Measurements from ENCODE around the gene EXOC3L2. TPM values are rescaled to one million over a fixed set of nuclear protein-coding genes. Genes with fewer than 3 reads are reported as not detected.

Gene EXOC3L2
- total and polyA plus RNA-seq, 10 of the 15 experiments (the other 5 are each of a cell fraction or from before 2014, with no cell fraction given) = not detected

GRCh38 chr19:45276284-45276687, 31.1 kb upstream of the EXOC3L2 start:
- peaks cover 0 to 4% of the 10 kb centered on the region in 2 experiments; a peak in 3 of 4 replicates for H3K36me3 ChIP-seq (ENCODE audit: control insufficient read depth in 2 of 2, insufficient read depth in 2 of 2, low read length in 1 of 2)
- H2AFZ ChIP-seq (ENCODE audit: control insufficient read depth, low read depth, low read length) = no peak overlapping the region
- FAIRE-seq (no peak), DNase-seq (ENCODE audit: low read depth, low spot score) (no peak), ATAC-seq (no peak)
- 92% methylated on average over 5 of the region's 7 CpGs for WGBS (ENCODE audit: insufficient coverage, insufficient replicate concordance, low lambda C conversion rate, missing lambda C conversion rate)
- POLR2A ChIA-PET = no interaction called here
- in situ Hi-C loops (cut with MboI) = no loop called here
- RAD21 ChIA-PET (ENCODE audit: unreplicated experiment) = no interaction called here
- no peak overlapping the region for H3K4me3 ChIP-seq
- BruUV-seq (replicated peaks) = no TSS peak
- no peaks in the 10 kb centered on the region for H3K4me1 ChIP-seq (ENCODE audit: control insufficient read depth, insufficient read depth, low read length)
- no peak overlapping the region for H3K9ac ChIP-seq (ENCODE audit: control insufficient read depth, insufficient read depth, low read length)
- intact Hi-C loops (cut with micrococcal nuclease; ENCODE audit: unreplicated experiment) = no loop called here
- no peaks in the 10 kb centered on the region for H3K79me2 ChIP-seq (ENCODE audit: control insufficient read depth, insufficient read depth, low read length)
- H4K20me1 ChIP-seq (ENCODE audit: control insufficient read depth, insufficient read depth) = no peaks in the 10 kb centered on the region
- no peak overlapping the region for H3K4me2 ChIP-seq (ENCODE audit: control insufficient read depth, insufficient read depth)
- TF ChIP-seq BCLAF1 (IDR thresholded peaks at IDR 0.05) (no peak), CUX1 (IDR thresholded peaks at IDR 0.05; ENCODE audit: insufficient replicate concordance, low read depth, low read length) (no peak), FOXM1 (IDR thresholded peaks at IDR 0.05; ENCODE audit: low read depth, low read length) (no peak), TCF3 (IDR thresholded peaks at IDR 0.05; ENCODE audit: borderline replicate concordance, insufficient read depth, low read depth, low read length) (no peak), TCF12 (IDR thresholded peaks at IDR 0.05; ENCODE audit: low read depth, low read length) (no peak), HDGF (IDR thresholded peaks at IDR 0.05) (no peak), NR2C1 (IDR thresholded peaks at IDR 0.05) (no peak), CTCF (IDR thresholded peaks at IDR 0.05 in 2 of 3, conservative IDR thresholded peaks at IDR 0.05 in 1 of 3; ENCODE audit: control insufficient read depth in 2 of 3, extremely low read depth in 1 of 3, insufficient read depth in 1 of 3, low read depth in 3 of 3, low read length in 3 of 3) (no peak), ZBED1 (IDR thresholded peaks at IDR 0.05; ENCODE audit: borderline replicate concordance) (no peak)
- CTCF ChIA-PET = no interaction called here
- SMC1A ChIA-PET (ENCODE audit: uncharacterized antibody, unreplicated experiment) = no interaction called here
- H3K27ac ChIP-seq (ENCODE audit: control insufficient read depth, insufficient read depth) = no peak overlapping the region
- H3K9me3 ChIP-seq (replicated peaks; ENCODE audit: control insufficient read depth, insufficient read depth, low read length) = no peaks in the 10 kb centered on the region
- H3K27me3 ChIP-seq (replicated peaks in 1 of 2; ENCODE audit: control insufficient read depth in 2 of 2, insufficient read depth in 2 of 2, low read length in 1 of 2) = no peaks in the 10 kb centered on the region

Measured in GM12878 (cell line).